ENCODE measurements around the gene PCSK5.
A peak's percentile ranks its signal among the peaks of the same experiment; 100 is the strongest.
"Not testable (repeated sequence)": the region's sequence is repeated elsewhere in the genome, so short reads cannot be mapped to it uniquely, and the experiment has no call there.

The PCSK5 gene

DNA sequence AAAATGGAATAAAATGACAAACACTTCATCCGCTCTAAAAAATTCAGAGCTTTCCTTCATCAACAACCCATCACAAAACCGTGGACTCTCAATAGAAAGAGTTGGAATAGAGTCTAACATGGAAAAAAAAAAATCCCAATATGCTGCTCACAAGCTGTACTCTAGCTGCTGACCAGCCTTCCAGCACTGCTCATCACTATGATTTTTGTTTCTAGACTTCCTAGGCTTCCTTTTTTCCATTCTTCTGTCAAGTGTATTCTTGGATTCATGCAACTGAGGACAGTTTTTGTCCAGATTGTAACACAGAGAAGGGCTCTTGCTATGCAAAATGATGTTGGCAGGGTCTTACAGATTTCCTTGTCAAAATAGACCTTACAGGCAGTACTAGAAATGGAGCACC lies 469.3 kb downstream of the PCSK5 start:
- no peak for DNase-seq (ENCODE audit: low read depth)

DNA sequence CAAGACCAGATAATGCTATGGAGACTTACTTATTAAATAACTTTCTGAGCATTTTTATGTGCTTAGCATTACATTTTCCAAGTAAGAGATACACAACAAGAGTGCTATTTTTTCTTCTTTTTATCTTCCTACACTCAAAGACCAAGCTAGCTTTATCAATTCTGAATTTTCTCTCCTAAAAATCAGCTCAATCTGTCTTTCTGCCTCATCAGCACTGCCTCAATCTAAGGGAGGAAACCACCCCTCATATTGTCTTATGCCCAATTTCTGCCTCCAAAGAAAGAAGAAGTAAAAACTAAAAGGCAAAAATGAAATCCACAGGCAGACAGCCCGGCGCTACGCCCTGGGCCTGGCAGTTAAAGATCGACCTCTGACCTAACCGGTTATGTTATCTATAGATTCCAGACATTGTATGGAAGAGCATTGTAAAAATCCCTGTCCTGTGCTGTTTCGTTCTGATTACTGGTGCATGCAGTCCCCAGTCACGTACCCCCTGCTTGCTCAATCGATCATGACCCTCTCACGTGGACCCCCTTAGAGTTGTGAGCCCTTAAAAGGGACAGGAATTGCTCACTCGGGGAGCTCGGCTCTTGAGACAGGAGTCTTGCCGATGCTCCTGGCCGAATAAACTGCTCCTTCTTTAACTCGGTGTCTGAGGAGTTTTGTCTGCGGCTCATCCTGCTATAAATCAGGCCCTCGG lies 472.0 kb downstream of the PCSK5 start:
- not testable (repeated sequence) for DNase-seq (ENCODE audit: low read depth)

DNA sequence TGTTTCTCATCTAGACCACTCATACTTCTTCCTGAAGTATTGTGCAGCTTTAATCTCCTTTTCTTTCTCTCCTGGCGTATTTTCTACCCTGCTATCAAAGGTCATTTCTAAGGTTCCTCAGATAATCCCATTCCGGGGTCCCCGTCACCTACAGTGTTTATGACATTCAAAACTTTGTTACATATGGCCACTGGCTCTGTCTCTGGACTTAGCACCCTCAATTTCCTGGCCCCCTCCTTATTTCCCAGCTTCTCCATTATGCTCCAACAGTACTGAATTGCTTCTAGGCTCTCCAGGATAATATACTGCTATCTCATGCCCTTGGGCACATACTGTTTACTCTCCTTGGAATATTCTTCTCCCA lies 472.5 kb downstream of the PCSK5 start:
- DNase-seq (ENCODE audit: low read depth): no peak

DNA sequence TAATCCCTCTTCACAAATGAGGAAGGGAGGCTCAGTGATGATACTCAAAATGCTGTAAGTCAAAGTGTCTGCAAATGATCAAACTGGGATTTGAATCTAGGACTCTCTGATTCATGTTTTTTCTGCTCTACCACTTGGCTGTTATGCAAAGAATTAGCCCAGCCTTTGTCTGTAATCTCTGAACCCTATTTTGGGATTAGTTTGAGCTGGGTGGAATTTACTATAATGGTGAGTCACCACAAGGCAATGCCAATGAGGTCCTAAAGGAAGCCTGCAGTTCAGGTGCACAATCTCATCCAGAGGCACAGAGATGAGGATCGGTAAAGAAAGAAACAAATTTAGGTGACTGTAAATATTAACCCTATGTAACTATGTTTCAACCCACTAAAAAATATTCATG lies 474.6 kb downstream of the PCSK5 start:
- no peak for DNase-seq (ENCODE audit: low read depth)

GRCh38 chr9:76366275-76366674 lies 475.8 kb downstream of the PCSK5 start:
- no peak for DNase-seq (ENCODE audit: low read depth)

- no peak for DNase-seq (ENCODE audit: low read depth)
These were observed 479.1 kb downstream of the PCSK5 start for GRCh38 chr9:76369583-76369982.

DNA sequence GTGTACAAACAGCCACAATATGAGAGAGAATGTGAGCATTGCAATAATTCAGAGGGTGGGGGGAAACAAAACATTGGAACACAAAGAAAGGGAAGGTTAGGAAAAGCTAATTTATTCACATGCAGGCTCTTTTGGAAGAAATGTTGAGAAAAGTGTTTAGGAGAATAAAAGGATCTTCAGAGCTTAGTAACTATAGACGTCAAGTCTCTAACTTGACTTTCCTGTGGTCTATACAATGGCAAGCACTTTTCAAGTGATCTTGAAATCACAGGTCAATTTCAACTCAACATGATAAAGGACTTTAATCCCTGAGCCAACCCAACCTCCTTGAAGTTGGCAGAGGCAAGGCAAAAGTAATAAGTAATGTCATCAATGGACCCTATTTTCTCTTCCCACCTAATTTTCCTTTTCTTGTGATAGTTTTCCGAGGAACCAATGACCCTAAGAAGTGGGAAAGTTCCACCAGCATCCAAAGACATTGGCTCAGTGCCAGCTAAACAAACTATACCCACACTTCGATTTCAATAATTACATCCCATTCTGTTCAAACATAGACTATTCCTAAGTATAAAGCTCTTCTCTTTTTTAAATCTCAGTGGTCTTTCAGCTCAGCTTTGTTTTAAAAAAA lies 480.0 kb downstream of the PCSK5 start:
- DNase-seq (ENCODE audit: low read depth): no peak

DNA sequence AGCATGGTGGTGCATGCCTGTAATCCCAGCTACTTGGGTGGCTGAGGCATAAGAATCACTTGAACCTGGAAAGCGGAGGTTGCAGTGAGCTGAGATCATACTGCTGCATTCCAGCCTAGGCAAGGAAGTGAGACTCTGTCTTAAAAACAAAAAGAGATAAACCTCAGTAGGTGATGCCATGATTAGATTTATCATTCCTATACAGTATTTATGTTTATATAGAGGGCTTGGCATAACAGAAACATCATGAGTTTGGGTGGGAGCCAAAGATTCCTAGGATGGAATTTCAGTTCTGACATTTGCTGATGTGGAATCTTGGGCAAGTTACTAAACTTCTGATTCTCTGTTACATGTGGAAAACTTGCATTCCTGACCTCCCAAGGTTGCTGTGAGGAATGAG lies 481.4 kb downstream of the PCSK5 start:
- DNase-seq (ENCODE audit: low read depth): no peak

- DNase-seq (ENCODE audit: low read depth): no peak
These were observed 481.9 kb downstream of the PCSK5 start for GRCh38 chr9:76372336-76372735.

DNA sequence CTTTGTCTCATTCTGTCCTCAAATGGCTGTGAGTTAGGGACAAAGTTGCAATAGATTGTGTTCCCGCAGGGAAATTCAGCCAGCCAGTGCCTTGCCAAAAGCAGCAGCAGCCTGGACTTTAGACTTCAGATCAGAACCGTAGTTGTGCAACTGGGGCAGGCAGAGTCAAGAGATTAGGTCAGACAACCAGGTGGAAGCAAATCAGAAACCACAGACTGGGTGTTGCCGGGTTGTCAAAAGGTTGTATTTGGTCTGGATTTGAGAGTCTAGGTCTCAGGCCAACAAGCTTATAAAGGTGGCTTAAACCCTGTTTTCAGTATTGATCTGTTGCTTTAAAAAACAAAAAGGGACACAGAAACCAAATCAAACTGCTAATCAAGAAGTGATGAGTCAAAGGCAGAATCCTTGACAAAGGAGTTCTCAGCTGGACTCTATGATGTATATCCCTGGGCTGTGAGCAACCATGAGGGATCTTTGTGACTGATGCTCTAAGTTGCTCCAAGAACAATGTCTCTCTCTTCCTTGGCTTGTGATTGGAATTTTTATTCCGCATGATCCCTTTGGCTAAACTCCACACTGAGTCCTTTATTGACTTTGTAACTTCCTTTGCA lies 482.8 kb downstream of the PCSK5 start:
- no peak for DNase-seq (ENCODE audit: low read depth)

DNA sequence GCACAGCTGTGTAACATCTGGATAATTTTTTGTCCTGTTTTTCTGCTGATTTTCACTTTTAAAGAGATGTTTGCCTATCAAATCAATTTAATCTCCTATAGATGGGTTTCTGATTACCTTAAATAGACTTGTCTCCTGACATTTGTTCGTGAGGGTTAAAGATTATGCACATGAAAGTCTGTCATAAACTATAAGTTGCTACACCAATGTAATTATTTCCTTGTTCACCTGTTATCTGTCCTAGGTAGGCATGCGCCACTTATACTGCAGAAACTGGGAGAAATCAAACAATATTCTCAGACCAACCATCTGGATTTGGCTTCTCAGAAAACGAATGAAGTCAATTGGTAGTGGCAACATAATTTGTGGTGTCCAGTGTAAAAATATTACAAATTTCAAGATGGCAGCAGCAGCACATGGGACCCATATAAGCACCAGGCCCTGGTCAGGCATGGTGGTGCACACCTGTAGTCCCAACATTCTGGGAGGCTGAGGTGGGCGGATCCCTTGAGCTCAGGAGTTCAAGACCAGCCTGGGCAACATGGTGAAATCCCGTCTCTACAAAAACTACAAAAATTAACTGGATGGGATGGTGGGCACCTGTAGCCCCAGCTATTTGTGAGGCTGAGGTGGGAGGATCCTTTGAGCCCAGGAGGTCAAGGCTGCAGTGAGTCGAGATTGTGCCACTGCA lies 483.5 kb downstream of the PCSK5 start:
- DNase-seq (ENCODE audit: low read depth): no peak

- DNase-seq (ENCODE audit: low read depth): no peak
These were observed 484.5 kb downstream of the PCSK5 start for GRCh38 chr9:76374783-76375559.

DNA sequence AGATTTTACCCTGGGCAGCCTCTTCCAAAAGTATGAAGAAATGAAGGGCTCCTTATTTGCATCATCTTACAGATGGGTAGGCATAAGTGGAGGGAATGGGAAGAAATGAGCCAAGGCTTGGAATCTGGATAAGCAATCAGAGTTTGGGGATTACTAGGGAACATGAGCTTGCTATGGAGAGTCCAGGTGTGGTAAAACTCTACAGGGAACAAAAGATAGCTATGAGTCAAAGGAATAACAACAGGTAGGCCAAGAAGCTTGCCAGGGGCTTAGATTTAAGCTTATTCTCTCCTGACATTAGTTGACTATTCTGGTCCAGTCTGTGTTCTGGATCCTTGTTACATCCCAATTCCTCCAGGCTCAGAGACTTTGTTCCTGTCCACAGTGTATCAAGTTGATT lies 487.3 kb downstream of the PCSK5 start:
- no peak for DNase-seq (ENCODE audit: low read depth)

DNA sequence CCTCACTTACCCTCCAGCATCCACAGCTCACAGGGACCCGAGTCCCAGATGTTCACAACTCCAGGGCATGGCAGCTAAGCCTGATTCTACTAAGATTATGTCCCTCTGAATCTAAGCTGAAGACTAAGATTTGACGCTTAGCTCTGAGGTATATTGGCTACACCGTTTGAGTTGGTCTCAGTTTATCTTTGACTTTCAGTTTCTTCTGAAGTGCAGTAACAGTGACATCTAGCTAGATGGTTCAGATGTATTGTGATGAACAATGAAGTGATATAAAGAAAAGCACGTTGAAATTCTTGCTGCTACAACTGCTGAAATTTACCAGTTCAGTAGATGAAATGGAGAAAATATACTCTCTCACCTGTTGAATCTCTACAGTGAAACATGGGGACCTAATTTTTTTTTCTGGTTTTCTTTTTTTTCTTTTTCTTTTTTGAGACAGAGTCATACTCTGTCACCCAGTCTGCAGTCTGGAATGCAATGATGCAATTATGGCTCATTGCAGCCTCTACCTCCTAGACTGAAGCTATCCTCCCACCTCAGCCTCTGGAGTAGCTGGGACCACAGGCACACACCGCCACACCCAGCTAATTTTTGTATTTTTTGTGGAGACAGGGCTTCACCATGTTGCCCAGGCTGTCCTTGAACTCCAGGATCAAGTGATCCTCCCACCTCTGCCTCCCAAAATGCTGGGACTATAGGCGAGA lies 488.0 kb downstream of the PCSK5 start:
- DNase-seq (ENCODE audit: low read depth): no peak

DNA sequence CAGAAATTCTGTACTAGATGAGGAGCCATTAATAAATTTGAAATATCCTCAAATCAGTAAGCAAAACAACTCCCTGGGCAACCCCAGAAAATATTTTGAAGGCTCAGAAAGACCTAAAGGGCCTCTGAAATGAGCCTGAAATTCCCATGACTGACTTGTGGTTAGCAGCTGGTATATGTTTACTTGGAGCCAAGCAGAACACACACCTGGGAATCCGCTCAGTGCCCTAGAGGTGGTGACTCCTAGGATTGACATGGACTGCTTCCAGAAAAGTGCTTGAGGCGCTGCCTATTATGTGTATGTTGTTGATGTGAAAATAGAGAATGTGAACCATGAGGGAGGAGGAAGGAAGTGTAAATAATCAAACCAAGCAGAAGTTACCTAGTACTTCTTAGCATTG lies 489.0 kb downstream of the PCSK5 start:
- no peak for DNase-seq (ENCODE audit: low read depth)

GRCh38 chr9:76390656-76391055 lies 500.2 kb downstream of the PCSK5 start:
- no peak for DNase-seq (ENCODE audit: low read depth)

DNA sequence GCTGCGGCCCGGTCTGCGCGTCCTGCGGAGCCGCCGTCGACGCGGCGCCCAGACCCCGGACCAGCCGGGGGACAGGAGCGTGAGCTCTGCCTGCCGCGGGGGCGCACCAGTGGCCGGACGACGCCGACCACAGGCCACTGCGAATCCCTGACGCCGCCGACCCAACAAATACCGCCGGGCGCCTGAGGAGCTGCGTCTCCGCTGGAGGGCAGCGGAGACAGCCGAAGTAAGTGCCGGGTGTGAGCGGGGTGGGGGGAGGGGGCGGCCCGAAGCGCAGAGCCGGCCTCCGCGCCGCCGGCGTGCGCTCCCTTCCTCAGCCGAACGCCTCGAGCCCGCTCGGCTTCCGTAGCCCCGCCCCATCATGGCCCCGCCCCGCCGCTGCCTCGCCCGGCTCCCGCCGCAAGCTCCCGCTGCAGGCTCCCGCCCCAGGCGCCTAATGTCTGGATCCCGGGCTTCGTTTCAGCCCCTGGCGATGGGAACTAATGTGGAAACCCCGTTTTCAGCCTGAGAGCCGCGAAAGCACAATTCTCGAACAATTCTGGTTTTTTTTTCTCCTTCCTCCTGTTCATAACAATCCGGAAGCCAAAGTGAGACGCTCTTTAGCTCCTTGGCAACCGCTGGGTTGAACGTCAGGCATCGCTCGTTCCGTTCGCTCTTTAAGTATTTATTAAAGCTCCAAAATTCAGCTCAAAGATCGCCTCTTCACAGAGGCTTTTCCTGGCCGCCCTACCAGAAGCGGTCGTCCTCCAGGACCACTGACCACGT lies 503.9 kb downstream of the PCSK5 start, which contains the start of gene RFK:
Gene RFK, minus strand, starts transcription at position 232 of the 765 bp plus-strand sequence. CDS start 255 bp downstream, outside the sequence.
- DNase-seq (ENCODE audit: low read depth): peak; percentile 92

DNA sequence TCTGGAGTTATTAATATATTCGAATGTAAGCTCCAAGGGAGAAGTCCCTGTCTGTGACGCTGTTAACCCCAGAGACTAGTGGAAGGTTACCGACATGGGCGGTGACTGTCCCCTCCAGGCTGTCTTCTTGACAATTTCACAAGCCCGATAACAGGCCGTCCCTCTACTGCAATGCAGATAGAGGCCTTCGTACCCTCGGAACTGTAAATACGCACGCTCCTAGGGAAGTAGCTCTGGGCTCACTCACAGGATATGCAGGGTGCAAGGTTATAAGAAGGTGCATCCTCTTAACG lies 504.4 kb downstream of the PCSK5 start:
- DNase-seq (ENCODE audit: low read depth): peak; percentile 24

DNA sequence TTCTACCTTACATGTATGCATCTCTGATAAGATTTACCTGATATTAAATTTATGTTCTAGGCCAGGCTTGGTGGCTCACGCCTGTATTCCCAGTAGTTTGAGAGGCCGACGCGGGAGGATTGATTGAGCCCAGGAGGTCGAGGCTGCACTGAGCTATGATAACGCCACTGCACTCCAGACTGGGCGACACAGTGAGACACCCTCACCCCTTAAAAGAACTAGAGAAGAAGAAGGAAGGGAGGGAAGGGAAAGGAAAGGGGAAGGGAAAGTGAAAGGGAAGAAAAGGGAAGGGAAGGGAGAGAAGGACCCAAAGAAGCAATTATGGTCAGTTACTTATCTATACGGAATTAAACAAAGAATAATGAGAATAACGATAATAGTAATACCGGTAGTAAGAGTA lies 504.9 kb downstream of the PCSK5 start:
- DNase-seq (ENCODE audit: low read depth): no peak

DNA sequence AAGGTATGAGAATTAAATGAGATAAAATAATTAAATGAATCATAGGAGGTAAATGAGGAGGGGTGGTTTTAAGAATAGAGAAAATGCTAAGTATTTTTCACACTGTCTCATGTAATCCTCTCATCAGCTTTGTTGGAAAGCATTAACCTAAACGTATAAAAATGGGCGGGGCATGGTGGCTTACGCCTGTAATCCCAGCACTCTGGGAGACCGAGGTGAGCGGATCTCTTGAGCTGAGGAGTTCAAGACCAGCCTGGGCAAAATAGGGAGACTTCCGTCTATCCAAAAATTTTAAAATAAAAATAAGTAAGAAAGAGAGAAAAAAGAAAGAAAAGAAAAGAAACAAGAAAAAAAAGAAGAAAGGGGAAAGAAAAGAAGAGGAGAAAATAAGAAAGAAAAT lies 505.7 kb downstream of the PCSK5 start:
- no peak for DNase-seq (ENCODE audit: low read depth)

DNA sequence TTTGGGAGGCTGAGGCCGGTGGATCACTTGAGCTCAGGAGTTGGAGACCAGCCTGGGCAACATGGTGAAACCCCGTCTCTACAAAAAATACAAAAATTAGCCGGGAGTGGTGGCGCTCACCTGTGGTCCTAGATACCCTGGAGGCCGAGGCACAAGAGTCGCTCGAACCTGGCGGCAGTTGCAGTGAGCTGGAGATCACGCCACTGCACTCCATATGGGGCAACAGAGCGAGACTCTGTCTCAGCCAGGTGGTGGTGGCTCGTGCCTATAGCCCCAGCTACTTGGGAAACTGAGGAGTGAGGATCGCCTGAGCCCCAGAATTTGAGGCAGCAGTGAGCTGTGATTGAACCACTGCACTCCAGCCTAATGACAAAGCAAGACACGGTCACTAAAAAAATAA lies 506.1 kb downstream of the PCSK5 start:
- DNase-seq (ENCODE audit: low read depth): no peak
